ENCODE results near the gene FCN3.

- TF ChIP-seq CEBPB (IDR thresholded peaks at IDR 0.05; ENCODE audit: low read depth, low read length) = no peak
- TF ChIP-seq FOS (IDR thresholded peaks at IDR 0.05; ENCODE audit: low read depth, low read length) = no peak
- TF ChIP-seq CTCF (conservative IDR thresholded peaks at IDR 0.05; ENCODE audit: low read depth, low read length) = no peak
- TF ChIP-seq CHD1 (IDR thresholded peaks at IDR 0.05; ENCODE audit: low read depth, low read length) = no peak
Measured at GRCh38 chr1:27363766-27364695, 10.6 kb downstream of the FCN3 start.
